GM21528 (cell line): ENCODE measurements around the gene GLCCI1.

Experiments used
- ATAC-seq: cut with Tn5 transposase; IDR thresholded peaks from one replicate; pipeline ENCODE4 v1.9.1; 2021; ENCODE audit warnings: mild to moderate bottlenecking, moderate library complexity; ENCODE audit not compliant: unreplicated experiment, low FRiP score

GLCCI1 gene

DNA sequence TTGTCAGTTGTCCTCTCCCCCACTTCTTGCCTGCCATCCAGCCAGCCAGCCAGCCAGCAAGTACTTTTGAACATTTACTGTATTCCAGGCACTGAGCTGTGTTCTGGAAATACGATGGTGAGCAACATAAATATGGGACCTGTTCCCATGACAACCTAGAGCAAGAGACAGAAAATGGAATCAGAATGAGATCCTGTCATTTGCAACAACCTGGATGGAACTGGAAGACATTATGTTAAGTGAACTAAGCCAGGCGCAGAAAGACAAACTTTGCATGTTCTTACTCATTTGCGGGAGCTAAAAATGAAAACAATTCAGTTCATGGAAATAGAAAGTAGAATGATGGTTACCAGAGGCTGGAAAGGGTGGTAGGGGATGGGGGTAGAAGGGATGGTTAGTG, 152.6 kb downstream of the GLCCI1 start:
- no peak for ATAC-seq

DNA sequence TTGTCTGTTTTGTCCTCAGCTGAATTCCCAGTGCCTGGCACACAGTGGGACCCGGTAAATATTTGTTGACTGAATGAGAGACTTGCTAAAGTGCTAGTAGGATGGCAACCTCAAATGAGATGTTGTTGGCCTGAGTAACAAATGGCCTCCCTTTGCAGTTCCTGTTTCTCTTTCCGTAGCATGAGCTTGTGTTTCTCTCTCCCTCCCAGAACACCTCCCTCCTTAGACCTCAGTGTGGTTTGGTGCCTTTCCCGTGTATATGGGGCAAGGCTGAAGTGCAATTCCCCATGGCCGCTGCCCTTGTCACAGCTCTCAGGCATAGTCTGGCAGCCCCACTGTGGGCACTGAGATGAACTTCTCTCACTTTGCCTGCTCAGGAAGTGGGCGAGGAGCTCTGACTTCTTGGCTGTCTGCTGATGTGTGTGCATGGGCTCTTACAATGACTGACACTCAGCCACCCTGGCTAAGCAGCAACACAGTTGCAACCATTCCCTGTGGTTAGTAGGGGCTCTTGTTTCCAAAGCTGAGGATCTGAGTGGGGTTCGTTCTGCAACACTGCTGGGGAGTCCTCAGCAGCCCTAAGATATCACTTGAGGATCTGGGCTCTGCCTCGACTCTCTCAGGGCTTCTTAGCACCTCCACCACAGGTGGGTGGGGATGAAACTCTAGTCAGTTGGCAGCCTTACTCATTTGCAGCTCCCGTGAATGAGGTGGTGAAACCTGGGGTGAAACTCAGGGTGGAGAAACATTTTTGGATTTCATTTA, 157.3 kb downstream of the GLCCI1 start:
- peak; percentile 82 for ATAC-seq

DNA sequence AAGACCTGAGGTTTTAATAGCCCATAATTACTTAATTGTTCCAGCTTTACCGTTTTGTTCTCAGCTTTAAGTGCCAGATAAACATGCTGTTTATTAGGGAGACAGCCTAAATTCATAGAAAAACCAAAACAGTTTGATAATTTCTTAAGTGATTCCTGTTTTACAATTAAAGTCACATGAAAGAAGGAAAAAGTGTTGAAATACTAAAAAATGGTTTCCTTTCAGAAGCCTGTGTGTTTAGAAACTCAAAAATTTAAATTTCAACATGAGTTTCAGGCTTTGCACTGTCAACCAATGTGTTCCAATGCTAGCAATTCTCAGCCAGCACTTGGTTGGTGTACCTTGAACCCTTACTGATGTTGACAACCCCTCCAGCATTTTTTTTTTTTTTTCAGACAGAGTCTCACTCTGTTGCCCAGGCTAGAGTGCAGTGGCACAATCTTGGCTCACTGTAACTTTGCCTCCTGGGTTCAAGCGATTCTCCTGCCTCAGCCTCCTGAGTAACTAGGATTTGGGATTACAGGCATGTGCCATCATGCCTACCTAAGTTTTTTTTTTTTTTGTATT, 158.1 kb downstream of the GLCCI1 start:
- no peak for ATAC-seq

DNA sequence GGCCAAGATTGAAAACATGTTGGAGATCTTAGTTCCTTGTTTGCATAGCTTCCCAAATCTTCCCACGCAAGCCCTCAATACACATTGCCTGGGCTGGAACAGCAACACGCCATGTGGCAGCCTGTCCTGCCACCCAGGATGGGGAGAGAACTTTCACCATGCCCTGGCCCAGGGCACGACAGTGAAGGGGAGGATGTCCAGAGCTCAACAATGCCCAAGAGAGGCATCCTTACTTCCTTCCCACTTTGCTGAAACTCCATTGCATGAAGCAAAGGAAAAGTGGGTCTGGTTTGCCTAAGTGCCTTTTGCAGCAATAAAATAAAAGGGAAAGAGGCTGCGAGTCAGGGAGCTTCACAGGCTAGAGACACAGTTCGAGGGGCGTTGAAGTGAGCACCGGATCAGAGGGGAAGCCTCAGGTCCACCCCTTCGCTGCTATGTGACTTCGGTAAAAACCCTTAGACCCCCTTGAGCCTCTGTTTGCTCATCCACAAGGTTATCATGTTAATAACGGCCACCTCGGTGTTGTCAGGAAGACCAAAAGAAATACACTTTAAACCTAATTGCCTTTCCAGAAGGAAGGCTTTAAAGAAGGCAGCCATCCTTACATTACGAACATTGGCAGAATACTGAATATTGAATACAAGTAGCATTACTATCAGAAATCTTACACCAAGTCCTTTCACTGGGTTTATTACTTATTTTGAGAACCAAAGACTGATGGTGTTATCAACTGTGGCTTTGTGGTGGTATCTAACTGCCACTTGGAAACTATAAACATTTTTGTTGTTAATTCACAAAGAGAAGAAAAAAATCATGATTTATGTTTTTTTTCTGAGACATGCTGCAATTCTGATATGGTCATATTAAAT, 160.1 kb downstream of the GLCCI1 start:
- ATAC-seq, result no peak

DNA sequence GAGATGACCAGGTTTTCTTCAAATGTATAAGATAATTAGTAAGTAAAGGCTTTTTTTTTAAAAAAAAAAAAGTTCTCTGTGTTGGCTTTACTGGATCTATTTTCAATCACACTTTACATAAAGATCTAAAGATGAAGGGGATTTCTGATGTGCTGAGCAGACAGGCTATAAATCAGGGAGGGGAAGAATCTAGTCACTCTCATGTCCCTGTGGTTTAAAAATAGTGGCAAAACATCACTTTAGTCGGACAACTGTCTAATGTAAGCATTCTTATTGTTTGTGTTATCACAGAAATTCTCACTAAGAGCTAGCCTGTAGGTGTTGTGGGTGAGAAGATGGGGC, 160.7 kb downstream of the GLCCI1 start:
- no peak for ATAC-seq

DNA sequence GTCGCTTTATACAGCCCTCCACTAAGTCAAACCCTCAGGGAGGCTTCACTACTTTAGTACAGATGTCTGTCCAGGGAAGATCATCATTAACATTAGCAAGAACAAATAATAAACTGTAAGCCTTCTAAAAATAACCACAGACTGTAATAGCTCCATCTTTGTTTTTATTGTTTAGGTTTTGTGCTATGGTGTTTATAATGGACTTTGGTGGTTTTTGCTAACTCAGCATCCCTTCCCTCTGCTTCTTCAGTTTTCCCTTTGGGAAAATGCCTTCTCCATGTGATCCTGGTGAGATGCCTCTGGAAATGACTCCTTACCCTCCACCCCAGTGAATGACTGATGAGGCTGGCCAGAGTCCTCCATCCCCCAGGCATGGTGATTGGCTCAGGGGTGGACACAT, 162.1 kb downstream of the GLCCI1 start:
- no peak for ATAC-seq

DNA sequence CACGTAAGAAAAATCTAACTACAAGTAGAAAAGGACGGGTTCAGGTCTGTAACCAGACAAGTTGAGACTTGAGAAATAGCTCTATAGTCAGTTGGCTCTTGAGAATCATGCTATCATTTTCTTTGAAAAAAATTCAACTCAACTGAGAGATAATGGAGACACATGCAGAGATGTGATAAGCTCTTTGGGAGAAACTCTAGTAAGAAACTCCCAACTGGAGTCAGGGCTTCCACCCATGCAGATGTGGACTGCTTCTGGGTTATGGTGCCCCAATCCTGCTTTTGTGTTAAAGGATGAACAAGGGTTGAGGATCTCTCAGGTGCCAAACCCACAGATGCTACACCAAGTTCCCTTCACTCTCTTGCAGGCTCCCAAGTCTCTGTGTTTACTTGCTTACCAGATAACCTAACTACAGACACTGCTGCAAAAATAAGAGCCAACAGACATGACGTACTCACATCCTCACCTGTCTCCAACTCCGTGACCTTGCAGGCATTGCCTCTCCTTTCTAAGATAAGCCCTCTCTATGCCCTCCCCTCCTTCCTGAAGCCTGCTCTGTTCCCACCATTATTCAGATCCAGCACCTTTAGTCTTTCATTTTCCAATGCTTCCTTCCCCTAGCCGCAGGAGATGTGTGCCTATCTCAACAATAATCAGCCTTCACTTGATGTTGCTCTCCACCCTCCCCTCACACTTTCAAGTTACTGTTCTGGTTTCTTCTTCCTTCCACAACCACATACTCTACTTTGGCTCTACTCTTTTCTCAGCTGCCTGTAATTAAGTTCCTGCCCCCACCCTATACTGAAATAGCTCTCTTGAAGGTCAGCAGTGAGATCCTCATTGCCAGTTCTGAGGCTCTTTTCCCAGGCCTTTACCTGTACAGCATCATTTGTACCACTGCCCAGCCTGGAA, 163.4 kb downstream of the GLCCI1 start:
- peak; percentile 64 for ATAC-seq

DNA sequence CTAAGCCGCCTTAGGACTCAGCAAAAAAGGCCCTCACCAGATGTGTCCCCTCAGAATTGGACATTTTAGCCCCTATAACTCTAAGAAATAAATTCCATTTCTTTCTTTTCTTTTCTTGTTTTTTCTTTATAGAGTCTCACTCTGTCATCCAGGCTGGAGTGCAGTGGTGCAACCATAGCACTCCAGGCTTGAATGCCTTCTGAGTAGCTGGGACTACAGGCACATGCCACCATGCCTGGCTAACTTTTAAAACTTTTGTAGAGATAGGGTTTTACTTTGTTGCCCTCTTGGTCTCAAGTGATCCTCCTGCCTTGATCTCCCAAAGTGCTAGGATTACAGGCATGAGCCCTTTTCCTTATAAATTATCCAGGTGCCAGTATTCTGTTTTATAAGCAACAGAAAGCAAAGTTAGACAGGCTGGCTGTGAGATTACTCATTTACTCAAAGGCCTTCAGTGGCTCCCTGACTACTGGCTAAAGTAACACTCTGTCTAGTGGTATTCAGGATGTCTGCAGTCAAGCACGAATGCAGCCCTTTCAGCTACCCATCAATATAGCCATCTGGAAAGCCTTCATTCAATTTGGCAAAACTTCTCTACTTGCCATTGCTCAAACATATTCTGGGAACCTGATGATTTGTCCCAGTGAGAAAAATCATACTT, 164.7 kb downstream of the GLCCI1 start:
- ATAC-seq, result peak; percentile 29

DNA sequence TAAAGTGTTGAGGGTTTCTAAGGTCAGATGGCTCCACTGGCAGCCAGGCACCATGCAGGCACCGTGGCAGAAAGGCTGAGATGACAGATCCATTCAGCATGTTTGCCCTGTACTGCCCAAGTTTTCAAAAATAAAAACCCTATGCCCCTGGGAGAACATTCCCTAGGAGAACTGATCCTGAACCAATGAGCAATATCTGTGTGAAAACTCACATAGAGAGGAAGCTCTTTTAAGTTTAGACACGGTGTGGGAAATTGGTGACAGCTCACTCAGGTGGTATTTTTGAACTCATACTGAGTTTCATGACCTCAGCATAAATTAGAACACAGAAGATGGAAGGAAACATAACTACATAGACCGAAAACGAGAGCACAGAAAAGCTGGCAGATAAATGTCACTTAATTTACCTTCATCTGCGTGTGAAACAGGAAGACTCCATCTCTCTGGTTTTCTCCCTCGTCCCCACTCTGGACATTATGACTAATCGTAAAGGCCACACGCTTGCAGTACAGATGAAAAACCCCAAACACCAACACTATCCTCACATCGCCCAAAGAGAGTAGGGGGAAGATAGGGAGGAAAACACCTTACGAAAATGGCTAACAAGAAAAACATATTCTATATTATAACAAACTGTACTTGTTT, 165.6 kb downstream of the GLCCI1 start:
- ATAC-seq, result peak; percentile 75

DNA sequence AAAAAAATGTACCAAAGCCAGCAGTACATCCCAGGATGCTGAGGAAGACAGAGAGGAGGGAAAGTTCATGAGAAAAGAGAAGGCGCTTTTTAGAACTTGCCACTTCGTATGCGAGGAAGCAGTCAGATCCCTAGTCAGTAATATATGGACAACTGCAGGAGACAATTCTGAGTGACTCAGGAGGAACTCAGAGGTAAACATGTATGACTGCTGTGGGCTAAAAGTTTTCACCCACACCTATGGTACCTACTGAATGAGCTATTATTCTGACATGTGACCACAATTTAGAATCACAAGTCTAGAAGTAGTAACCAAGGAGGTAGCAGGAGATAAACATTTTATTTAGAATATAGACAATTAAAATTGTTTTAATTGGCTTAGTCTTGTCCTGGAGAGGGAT, 166.8 kb downstream of the GLCCI1 start:
- ATAC-seq, result no peak

DNA sequence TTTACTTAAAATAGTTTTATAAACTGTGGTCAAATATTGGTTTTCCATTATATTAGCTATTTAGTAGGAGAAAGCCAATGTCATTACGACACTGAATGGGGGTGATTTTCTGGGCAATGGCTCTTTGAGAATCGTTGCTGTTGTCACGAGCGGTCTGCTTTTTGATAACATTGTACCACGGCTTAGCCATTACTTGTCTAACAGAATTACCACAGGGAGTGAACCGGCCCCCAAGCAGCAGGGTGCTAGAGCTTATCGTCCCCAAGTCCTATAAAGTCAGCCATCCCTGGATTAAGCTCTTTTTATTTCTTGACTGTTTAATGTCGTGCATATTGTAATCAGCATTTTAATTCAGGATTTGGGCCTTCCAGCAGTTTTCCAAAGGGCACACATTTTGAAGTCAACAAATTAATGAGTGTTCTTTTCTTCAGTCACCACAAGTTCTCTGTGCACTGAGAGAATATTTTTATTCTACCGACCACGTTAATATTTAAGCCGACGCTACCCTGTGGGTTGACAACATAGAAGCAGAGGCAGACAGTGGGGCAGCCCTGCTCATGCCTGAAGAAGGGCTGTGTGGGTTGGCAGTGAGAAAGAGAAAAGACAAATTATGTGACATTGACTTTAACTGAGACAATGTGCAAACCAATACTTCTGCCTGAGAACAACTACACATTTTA, 167.6 kb downstream of the GLCCI1 start:
- ATAC-seq, result no peak
